ENCODE data around the gene SEMA5A.

DNA sequence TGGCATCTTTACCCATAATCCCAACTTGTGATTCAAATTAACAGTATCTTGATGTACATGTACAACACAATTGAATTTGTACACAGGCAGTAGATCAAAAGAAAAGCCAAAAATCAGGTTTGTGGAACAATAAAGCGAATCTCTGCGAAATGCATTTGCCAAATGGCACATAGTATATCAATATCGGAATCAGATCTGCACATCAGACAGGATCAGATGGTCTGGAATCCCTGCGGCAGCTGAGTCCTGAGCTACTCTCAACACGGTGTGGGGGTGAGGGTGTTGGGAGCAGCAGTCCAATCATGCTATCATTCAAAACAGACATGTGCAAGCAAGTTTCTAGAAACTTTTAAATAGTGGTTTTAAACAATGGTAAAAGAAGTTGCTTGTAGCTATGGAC lies 358.3 kb downstream of the SEMA5A start:
- TF ChIP-seq POLR2A (IDR thresholded peaks at IDR 0.05; ENCODE audit: low read length) (no peak), GATA1 (IDR thresholded peaks at IDR 0.05; ENCODE audit: low read depth, low read length) (no peak)

All from erythroblast (primary cell).